Pancreas (tissue), 10 donors: ENCODE results near the gene VTN. TPM values are rescaled to one million over a fixed set of nuclear protein-coding genes. Genes with fewer than 3 reads are reported as not detected.
A peak's percentile ranks its signal among the peaks of the same experiment; 100 is the strongest.

ENCODE experiments used
- ATAC-seq, 4 donors: fragments of 200-7000 bp; cut with Tn5 transposase; one replicate each; pipeline versions ENCODE4 v1.8.0 to v1.9.1; 2020; ENCODE audit warnings: mild to moderate bottlenecking in 4 of 4, moderate library complexity in 4 of 4
- DNase-seq, 6 donors: peaks; one replicate each; pipeline ENCODE4 v3.0.0-alpha.2; 2020
- FAIRE-seq: peaks from 2 replicates; lab custom pipeline; 2012; peaks lifted over from hg19 to GRCh38; lab: Jason Lieb, UNC
- H3K27ac ChIP-seq, 4 donors: fragments of 200-600 bp; sonication (generic); 1 replicate in 3 of 4; 2 replicates in 1 of 4; pipeline versions ENCODE4 v1.5.0 to v1.8.0; 2020
- H3K27me3 ChIP-seq, 4 donors: fragments of 200-600 bp; one replicate each; pipeline ENCODE4 v1.8.0; 2021
- H3K36me3 ChIP-seq, 3 donors: fragments of 200-600 bp; sonication (generic) in 1 of 3; one replicate each; pipeline versions ENCODE4 v1.5.0 to v1.8.0; 2020 to 2021
- H3K4me1 ChIP-seq, 3 donors: fragments of 200-600 bp; one replicate each; pipeline ENCODE4 v1.8.0; 2021
- H3K4me3 ChIP-seq, 4 donors: fragments of 200-600 bp; sonication (generic) in 2 of 4; one replicate each; pipeline versions ENCODE4 v1.5.0 to v1.8.0; 2020 to 2021
- H3K9me3 ChIP-seq, 4 donors: fragments of 200-600 bp; one replicate each; pipeline ENCODE4 v1.8.0; 2021
- WGBS, 2 donors: extraction: QIAGEN DNeasy Blood & Tissue Kit; methylation state at CpG; one replicate each; pipeline ENCODE4 v1.1.7; 2013; 5-methylcytosine and 5-hydroxymethylcytosine counted together
- intact Hi-C, 3 donors: fragments of 100-400 bp; cut with DNase I; formaldehyde crosslinking; loops; one replicate each; pipeline versions ENCODE4 v1.11.1 to v1.14.2; 2022
- polyA plus RNA-seq, 2 donors: library from polyadenylated mRNA; stranded (reverse); fragments of 200-250 nt; gene quantifications; one replicate each; pipeline ENCODE4 v1.2.3, GENCODE V29; 2013
- total RNA-seq, 6 donors: library from RNA; stranded (reverse); fragmentation: NEBNext Ultra II Directional in 4 of 6; extraction: Animal tissue kit (Norgen Biotek cat#: 25700) in 4 of 6; gene quantifications; one replicate each; pipeline versions ENCODE4 v1.2.1 to v1.2.4, GENCODE V29; 2021 to 2023
- TF ChIP-seq, protein P1 (sequence below), 4 donors: fragments of 200-600 bp; sonication (generic) in 3 of 4; IDR thresholded peaks; one replicate each; pipeline versions ENCODE4 v1.5.0 to v1.8.0; 2021; ENCODE audit warnings: antibody characterized with exemption in 4 of 4
- donor health status: healthy with polysubstance abuse.
- donor health status: DM: no; HTN: no; CAD: no; lungs with moderate emphysema.
- donor health status: DM: no; HTN: no; CAD: no.
- donor health status: control.
- donor health status: control.
- donor health status: Bipolar disorder and iron deficiency.
- donor health status: DM: yes; HTN: yes; CAD: no.
- donor health status: DM: no; HTN: no; CAD: no.
- donor health status: DM: no; HTN: no; CAD: no.
- donor health status: DM: yes; HTN: yes; CAD: no.

Gene VTN
- total and polyA plus RNA-seq, 8 donors: 5.2 to 21.6 (median 12.1) TPM

DNA sequence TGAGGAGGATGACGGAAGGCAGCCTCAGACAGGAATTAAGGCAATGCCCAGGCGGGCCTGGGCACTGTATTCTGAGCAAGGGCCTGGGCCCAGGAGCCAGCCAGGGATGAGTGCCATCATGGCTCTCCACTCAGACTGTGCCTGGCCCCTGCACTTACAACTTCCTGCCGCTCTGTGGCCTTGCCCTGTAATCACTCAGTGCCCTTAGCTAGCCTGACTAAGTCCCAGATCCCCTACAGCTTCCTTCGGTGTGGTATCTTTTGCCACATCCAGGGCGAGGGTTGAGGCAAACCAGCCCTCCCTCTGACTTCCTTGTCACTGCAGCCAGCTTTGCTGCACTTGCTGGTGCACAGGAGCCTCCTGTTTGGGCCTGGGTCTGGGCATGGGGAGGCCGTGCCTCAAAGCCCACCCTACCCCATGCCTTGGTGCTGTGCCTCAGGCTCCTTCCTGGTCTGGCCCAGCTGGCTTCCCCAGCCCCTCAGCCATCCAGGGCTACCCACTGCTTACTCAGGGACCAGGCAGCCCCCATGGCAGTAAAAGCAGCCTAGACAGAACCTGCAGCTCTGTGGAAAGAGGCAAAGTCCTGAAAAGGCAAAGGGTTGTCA lies 26.6 kb upstream of the VTN start:
- WGBS, 2 donors: 86 to 89% methylated on average over 6 of the region's 6 CpGs
- Histone ChIP-seq H3K27ac (no peak overlapping the region), H3K4me1 (no peaks in the 10 kb centered on the region), H3K9me3 (no peaks in the 10 kb centered on the region), H3K4me3 (no peak overlapping the region), H3K36me3 (peaks cover 0 to 41% (median 22%) of the 10 kb centered on the region in 3 donors), H3K27me3 (no peaks in the 10 kb centered on the region)
- DNase-seq (no peak), FAIRE-seq (no peak), ATAC-seq (no peak)
- TF ChIP-seq, protein P1, sequence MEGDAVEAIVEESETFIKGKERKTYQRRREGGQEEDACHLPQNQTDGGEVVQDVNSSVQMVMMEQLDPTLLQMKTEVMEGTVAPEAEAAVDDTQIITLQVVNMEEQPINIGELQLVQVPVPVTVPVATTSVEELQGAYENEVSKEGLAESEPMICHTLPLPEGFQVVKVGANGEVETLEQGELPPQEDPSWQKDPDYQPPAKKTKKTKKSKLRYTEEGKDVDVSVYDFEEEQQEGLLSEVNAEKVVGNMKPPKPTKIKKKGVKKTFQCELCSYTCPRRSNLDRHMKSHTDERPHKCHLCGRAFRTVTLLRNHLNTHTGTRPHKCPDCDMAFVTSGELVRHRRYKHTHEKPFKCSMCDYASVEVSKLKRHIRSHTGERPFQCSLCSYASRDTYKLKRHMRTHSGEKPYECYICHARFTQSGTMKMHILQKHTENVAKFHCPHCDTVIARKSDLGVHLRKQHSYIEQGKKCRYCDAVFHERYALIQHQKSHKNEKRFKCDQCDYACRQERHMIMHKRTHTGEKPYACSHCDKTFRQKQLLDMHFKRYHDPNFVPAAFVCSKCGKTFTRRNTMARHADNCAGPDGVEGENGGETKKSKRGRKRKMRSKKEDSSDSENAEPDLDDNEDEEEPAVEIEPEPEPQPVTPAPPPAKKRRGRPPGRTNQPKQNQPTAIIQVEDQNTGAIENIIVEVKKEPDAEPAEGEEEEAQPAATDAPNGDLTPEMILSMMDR (IDR thresholded peaks at IDR 0.05): no peak
- intact Hi-C loops: no loop called here

DNA sequence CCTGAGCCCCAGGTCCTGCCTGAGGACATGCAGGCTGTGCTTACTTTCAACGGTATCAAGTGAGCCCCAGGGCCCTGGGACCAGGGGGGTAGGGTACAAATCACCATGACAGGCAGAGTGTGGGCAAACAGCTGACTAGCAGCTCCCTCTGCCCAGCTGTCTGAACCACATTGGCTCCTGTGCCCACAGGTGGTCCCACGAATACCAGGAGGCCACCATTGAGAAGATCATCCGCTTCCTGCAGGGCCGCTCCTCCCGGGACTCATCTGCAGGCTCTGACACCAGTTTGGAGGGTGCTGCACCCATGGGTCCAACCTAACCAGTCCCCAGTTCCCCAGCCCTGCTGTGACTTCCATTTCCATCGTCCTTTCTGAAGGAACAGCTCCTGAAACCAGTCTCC lies 25.9 kb upstream of the VTN start:
- Histone ChIP-seq H3K4me3 (no peak overlapping the region), H3K9me3 (no peaks in the 10 kb centered on the region), H3K27ac (no peak overlapping the region), H3K4me1 (no peaks in the 10 kb centered on the region), H3K36me3 (peaks cover 0 to 48% (median 27%) of the 10 kb centered on the region in 3 donors), H3K27me3 (no peaks in the 10 kb centered on the region)
- TF ChIP-seq, protein P1 (IDR thresholded peaks at IDR 0.05): no peak
- ATAC-seq (no peak), FAIRE-seq (no peak), DNase-seq (no peak)
- 85 to 89% methylated on average over 6 of the region's 6 CpGs for WGBS, 2 donors
- intact Hi-C loops: no loop called here

DNA sequence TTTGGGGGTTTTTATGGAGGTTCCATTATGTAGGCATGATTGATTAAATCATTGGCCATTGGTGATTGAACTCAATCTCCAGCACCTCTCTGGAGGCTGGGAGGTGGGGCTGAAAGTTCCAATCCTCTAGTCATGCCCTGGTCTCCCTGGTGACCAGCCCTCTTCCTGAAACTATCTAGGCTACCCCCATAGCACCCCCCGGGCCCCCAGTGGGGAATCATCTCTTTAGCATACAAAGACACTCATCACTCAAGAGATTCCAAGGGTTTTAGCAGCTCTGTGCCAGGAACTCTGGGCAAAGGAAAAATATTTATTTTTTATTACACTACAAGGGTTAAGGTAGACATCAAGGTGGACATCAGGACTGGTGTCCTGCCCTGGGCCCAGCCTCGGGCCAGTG lies 25.3 kb upstream of the VTN start:
- TF ChIP-seq, protein P1 (IDR thresholded peaks at IDR 0.05): no peak
- H3K4me1 ChIP-seq: no peaks in the 10 kb centered on the region
- intact Hi-C loops: no loop called here
- WGBS, 2 donors: 57 to 64% methylated on average over 2 of the region's 2 CpGs
- no peak for ATAC-seq
- H3K9me3 ChIP-seq: no peaks in the 10 kb centered on the region
- no peak overlapping the region for H3K4me3 ChIP-seq
- peaks cover 0 to 54% (median 32%) of the 10 kb centered on the region in 3 donors for H3K36me3 ChIP-seq
- no peaks in the 10 kb centered on the region for H3K27me3 ChIP-seq
- no peak for FAIRE-seq
- no peak for DNase-seq
- no peak overlapping the region for H3K27ac ChIP-seq

DNA sequence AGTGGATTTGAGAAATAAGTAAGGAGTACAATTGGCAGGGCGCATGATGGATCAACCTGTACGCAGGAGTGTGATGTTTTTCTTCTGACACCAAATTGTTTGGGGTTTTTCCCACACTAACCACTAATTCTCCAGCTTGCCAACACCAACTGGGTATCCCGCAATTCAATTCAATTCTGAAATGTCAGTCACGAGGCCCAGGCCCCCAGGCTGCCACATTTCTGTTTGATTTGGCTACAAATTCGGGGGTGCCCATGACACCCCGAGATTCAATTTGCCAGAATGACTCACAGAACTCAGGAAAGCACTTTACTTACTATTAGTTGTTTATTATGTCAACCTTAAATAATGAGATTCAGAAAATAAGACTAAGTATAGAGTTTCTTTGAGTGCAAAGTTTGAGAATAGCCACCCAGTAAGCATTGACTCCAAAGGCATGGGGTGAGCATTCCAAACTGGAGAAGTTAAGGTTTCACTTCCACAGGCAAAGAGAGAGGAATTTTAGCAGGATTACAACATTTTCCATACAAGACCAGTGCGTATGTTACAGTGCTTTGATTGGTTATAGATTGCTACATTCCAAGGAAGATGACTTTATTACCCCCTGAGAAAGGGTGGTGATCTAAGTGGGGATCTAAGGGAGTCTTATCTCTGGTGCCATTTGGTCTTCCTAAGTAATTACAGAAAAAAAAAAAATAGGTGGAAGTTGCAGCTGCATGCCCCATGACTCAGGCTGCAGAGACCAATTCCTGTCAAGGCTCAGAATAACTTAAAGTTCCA lies 24.4 kb upstream of the VTN start:
- Histone ChIP-seq H3K9me3 (no peaks in the 10 kb centered on the region), H3K4me1 (no peaks in the 10 kb centered on the region), H3K36me3 (peaks cover 0 to 63% (median 35%) of the 10 kb centered on the region in 3 donors), H3K27me3 (no peaks in the 10 kb centered on the region), H3K4me3 (no peak overlapping the region), H3K27ac (no peak overlapping the region)
- ATAC-seq (no peak), DNase-seq (no peak), FAIRE-seq (no peak)
- 81% methylated on average over 7 of the region's 7 CpGs for WGBS, 2 donors
- intact Hi-C loops: no loop called here
- TF ChIP-seq, protein P1 (IDR thresholded peaks at IDR 0.05): no peak

DNA sequence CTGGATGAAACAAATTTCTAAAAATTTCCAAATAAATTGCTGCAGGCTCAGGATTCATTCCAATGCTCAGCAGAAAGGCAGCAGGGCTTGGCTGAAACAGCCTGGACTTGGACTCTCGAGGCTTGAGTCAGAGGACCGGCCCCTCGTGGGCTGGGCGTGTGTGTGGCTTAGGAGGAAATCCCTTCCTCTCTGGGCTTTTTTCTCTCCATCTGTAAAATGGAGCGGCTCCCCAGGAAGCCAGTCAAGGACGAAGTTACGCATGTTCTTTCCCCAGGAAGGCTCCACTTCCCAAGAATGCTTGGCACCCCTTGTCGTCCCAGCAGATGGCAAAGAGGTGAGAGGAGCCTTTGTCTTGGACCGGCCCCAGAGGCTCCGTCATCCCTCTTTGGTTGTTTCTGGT lies 22.4 kb upstream of the VTN start:
- Histone ChIP-seq H3K9me3 (no peaks in the 10 kb centered on the region), H3K36me3 (peaks cover 0 to 68% (median 42%) of the 10 kb centered on the region in 3 donors), H3K4me3 (no peak overlapping the region), H3K27ac (no peak overlapping the region), H3K4me1 (no peaks in the 10 kb centered on the region), H3K27me3 (no peaks in the 10 kb centered on the region)
- TF ChIP-seq, protein P1 (IDR thresholded peaks at IDR 0.05): no peak
- 86 to 90% methylated on average over 10 of the region's 10 CpGs for WGBS, 2 donors
- FAIRE-seq (no peak), DNase-seq (no peak), ATAC-seq (peak in 2 of 4 donors; percentile 28 to 31)
- intact Hi-C loops: no loop called here
